Measurements from ENCODE around the gene S100A4. TPM values are rescaled to one million over a fixed set of nuclear protein-coding genes. Genes with fewer than 3 reads are reported as not detected.

Gene S100A4
- total RNA-seq, 1 donor from 2014 or later: 69.3 TPM

DNA sequence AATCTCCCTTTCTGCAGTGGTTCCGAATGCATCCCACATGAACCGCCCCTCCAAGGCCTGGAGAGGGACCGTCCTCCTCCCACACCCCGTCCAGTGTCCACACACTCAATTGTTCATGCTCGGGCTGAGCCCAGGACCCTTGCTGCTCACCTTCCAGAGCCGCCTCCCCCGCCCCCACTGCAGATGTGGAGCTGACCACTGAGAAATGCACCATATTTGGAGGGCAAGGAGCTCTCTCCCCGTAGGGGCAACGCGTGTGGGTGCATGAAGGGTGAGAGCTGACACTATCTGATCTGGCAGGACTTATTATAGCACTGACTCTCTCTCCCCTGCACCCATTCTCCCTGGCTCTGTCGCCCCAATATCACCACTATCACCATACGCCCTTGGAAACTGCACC lies 7.5 kb upstream of the S100A4 start:
- Histone ChIP-seq H3K27ac (ENCODE audit: low read depth, low read length) (no peak overlapping the region), H3K9me3 (ENCODE audit: insufficient read depth, low read depth, low read length) (no peaks in the 10 kb centered on the region), H3K79me2 (ENCODE audit: insufficient read depth, low read length) (no peaks in the 10 kb centered on the region), H3K9ac (ENCODE audit: low read length) (no peak overlapping the region), H2AFZ (ENCODE audit: low read depth, low read length) (no peak overlapping the region), H4K20me1 (ENCODE audit: insufficient read depth, low read length) (no peaks in the 10 kb centered on the region), H3K4me1 (ENCODE audit: insufficient read depth, low read length) (peaks cover 22% of the 10 kb centered on the region), H3K27me3 (ENCODE audit: insufficient read depth, low read length) (no peaks in the 10 kb centered on the region), H3K4me2 (ENCODE audit: low read length) (no peak overlapping the region), H3K36me3 (ENCODE audit: insufficient read depth, low read length) (no peaks in the 10 kb centered on the region), H3K4me3 (ENCODE audit: insufficient read depth, low read depth, low read length) (no peak overlapping the region)
- DNase-seq (ENCODE audit: low read depth) (no peak), FAIRE-seq (no peak)
- Mint-ChIP-seq H3K27me3 (ENCODE audit: low read depth, unreplicated experiment) (no peaks in the 10 kb centered on the region), H3K4me1 (ENCODE audit: low read depth, unreplicated experiment) (peaks cover 36% of the 10 kb centered on the region), H3K27ac (ENCODE audit: unreplicated experiment) (peak overlapping the region; percentile 27), H3K4me3 (ENCODE audit: unreplicated experiment) (peak overlapping the region; percentile 47), H3K36me3 (ENCODE audit: low read depth, unreplicated experiment) (no peaks in the 10 kb centered on the region), H3K9me3 (ENCODE audit: unreplicated experiment) (peaks cover 5% of the 10 kb centered on the region)
- no peak for TF ChIP-seq EZH2 (IDR thresholded peaks at IDR 0.05; ENCODE audit: insufficient read depth, low read length)
- TF ChIP-seq, protein P1, sequence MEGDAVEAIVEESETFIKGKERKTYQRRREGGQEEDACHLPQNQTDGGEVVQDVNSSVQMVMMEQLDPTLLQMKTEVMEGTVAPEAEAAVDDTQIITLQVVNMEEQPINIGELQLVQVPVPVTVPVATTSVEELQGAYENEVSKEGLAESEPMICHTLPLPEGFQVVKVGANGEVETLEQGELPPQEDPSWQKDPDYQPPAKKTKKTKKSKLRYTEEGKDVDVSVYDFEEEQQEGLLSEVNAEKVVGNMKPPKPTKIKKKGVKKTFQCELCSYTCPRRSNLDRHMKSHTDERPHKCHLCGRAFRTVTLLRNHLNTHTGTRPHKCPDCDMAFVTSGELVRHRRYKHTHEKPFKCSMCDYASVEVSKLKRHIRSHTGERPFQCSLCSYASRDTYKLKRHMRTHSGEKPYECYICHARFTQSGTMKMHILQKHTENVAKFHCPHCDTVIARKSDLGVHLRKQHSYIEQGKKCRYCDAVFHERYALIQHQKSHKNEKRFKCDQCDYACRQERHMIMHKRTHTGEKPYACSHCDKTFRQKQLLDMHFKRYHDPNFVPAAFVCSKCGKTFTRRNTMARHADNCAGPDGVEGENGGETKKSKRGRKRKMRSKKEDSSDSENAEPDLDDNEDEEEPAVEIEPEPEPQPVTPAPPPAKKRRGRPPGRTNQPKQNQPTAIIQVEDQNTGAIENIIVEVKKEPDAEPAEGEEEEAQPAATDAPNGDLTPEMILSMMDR (IDR thresholded peaks at IDR 0.05; ENCODE audit: insufficient read depth, low read depth, low read length): no peak

- Histone ChIP-seq H3K9me3 (ENCODE audit: insufficient read depth, low read depth, low read length) (no peaks in the 10 kb centered on the region), H4K20me1 (ENCODE audit: insufficient read depth, low read length) (no peaks in the 10 kb centered on the region), H3K36me3 (ENCODE audit: insufficient read depth, low read length) (no peaks in the 10 kb centered on the region), H3K27ac (ENCODE audit: low read depth, low read length) (no peak overlapping the region), H3K4me2 (ENCODE audit: low read length) (no peak overlapping the region), H2AFZ (ENCODE audit: low read depth, low read length) (no peak overlapping the region), H3K9ac (ENCODE audit: low read length) (no peak overlapping the region), H3K27me3 (ENCODE audit: insufficient read depth, low read length) (no peaks in the 10 kb centered on the region), H3K79me2 (ENCODE audit: insufficient read depth, low read length) (no peaks in the 10 kb centered on the region), H3K4me3 (ENCODE audit: insufficient read depth, low read depth, low read length) (no peak overlapping the region), H3K4me1 (ENCODE audit: insufficient read depth, low read length) (peaks cover 22% of the 10 kb centered on the region)
- DNase-seq (ENCODE audit: low read depth): no peak
- FAIRE-seq: no peak
- H3K4me3 Mint-ChIP-seq (ENCODE audit: unreplicated experiment): no peak overlapping the region
- peaks cover under 1% of the 10 kb centered on the region for H3K9me3 Mint-ChIP-seq (ENCODE audit: unreplicated experiment)
- no peaks in the 10 kb centered on the region for H3K27me3 Mint-ChIP-seq (ENCODE audit: low read depth, unreplicated experiment)
- H3K27ac Mint-ChIP-seq (ENCODE audit: unreplicated experiment): no peak overlapping the region
- TF ChIP-seq, protein P1 (IDR thresholded peaks at IDR 0.05; ENCODE audit: insufficient read depth, low read depth, low read length): no peak
- no peak for TF ChIP-seq EZH2 (IDR thresholded peaks at IDR 0.05; ENCODE audit: insufficient read depth, low read length)
- H3K36me3 Mint-ChIP-seq (ENCODE audit: low read depth, unreplicated experiment): no peaks in the 10 kb centered on the region
- H3K4me1 Mint-ChIP-seq (ENCODE audit: low read depth, unreplicated experiment): peaks cover 39% of the 10 kb centered on the region
Measured at GRCh38 chr1:153552335-153552734, 6.7 kb upstream of the S100A4 start.

GRCh38 chr1:153550827-153551500 lies 5.4 kb upstream of the S100A4 start:
- H3K27ac ChIP-seq (ENCODE audit: low read depth, low read length): no peak overlapping the region

More at GRCh38 chr1:153550827-153551500, 5.4 kb upstream of the S100A4 start:
- H3K9ac ChIP-seq (ENCODE audit: low read length): no peak overlapping the region
- no peak overlapping the region for H2AFZ ChIP-seq (ENCODE audit: low read depth, low read length)
- no peaks in the 10 kb centered on the region for H4K20me1 ChIP-seq (ENCODE audit: insufficient read depth, low read length)
- TF ChIP-seq, protein P1 (IDR thresholded peaks at IDR 0.05; ENCODE audit: insufficient read depth, low read depth, low read length): no peak
- no peak for TF ChIP-seq EZH2 (IDR thresholded peaks at IDR 0.05; ENCODE audit: insufficient read depth, low read length)
- peaks cover 22% of the 10 kb centered on the region for H3K4me1 ChIP-seq (ENCODE audit: insufficient read depth, low read length)
- no peaks in the 10 kb centered on the region for H3K9me3 Mint-ChIP-seq (ENCODE audit: unreplicated experiment)
- no peak overlapping the region for H3K4me2 ChIP-seq (ENCODE audit: low read length)
- H3K79me2 ChIP-seq (ENCODE audit: insufficient read depth, low read length): no peaks in the 10 kb centered on the region
- H3K36me3 Mint-ChIP-seq (ENCODE audit: low read depth, unreplicated experiment): no peaks in the 10 kb centered on the region
- FAIRE-seq: no peak
- H3K27ac Mint-ChIP-seq (ENCODE audit: unreplicated experiment): no peak overlapping the region
- H3K4me3 ChIP-seq (ENCODE audit: insufficient read depth, low read depth, low read length): no peak overlapping the region
- H3K27me3 ChIP-seq (ENCODE audit: insufficient read depth, low read length): no peaks in the 10 kb centered on the region
- no peak for DNase-seq (ENCODE audit: low read depth)
- H3K9me3 ChIP-seq (ENCODE audit: insufficient read depth, low read depth, low read length): no peaks in the 10 kb centered on the region
- H3K4me1 Mint-ChIP-seq (ENCODE audit: low read depth, unreplicated experiment): peaks cover 49% of the 10 kb centered on the region
- H3K4me3 Mint-ChIP-seq (ENCODE audit: unreplicated experiment): no peak overlapping the region
- no peaks in the 10 kb centered on the region for H3K27me3 Mint-ChIP-seq (ENCODE audit: low read depth, unreplicated experiment)
- H3K36me3 ChIP-seq (ENCODE audit: insufficient read depth, low read length): no peaks in the 10 kb centered on the region

Data from astrocyte (in vitro differentiated cells and primary cell).